K562 (cell line): ENCODE results near the gene TMIGD2. TPM values are rescaled to one million over a fixed set of nuclear protein-coding genes. Genes with fewer than 3 reads are reported as not detected.
A peak's percentile ranks its signal among the peaks of the same experiment; 100 is the strongest.

Experiments used
- ATAC-seq: fragments of 200-7000 bp; cut with Tn5 transposase; 3 replicates; pipeline ENCODE4 v1.9.1; 2020; ENCODE audit warnings: moderate library complexity
- BruUV-seq: library from RNA; stranded (reverse); fragments of 400-500 nt; replicated peaks from 2 replicates; lab custom pipeline; 2021; lab: Mats Ljungman, UMichigan
- CTCF ChIA-PET: fragments of 300-600 bp; formaldehyde crosslinking; extraction: SDS; loops from one replicate; lab custom pipeline; 2021; ENCODE audit warnings: low intra/inter-chr PET ratio; lab: Yijun Ruan, JAX
- POLR2A ChIA-PET: fragments of 300-600, 350-650 bp; sonication (Branson Sonifier 250); formaldehyde crosslinking; extraction: SDS; loops from one replicate; lab custom pipeline; 2021; ENCODE audit warnings: antibody characterized with exemption, inconsistent platforms; lab: Yijun Ruan, JAX
- DNase-seq, 4 experiments: peaks; one replicate each; pipeline versions ENCODE4 v3.0.0 to v3.0.0-alpha.2; 2011 to 2018; ENCODE audit warnings: low spot score in 3 of 4, mixed read lengths in 3 of 4; ENCODE audit errors: extremely low read depth in 1 of 4
- FAIRE-seq: peaks from 2 replicates; lab custom pipeline; 2011; peaks lifted over from hg19 to GRCh38; lab: Jason Lieb, UNC
- H2AFZ ChIP-seq: 2 replicates; pipeline ENCODE4 v1.6.0; 2011; ENCODE audit warnings: low read depth, low read length, control low read depth, inconsistent platforms
- H3K27ac ChIP-seq: fragments of 200-600 bp; 3 replicates; pipeline ENCODE4 v1.8.0; 2011; ENCODE audit warnings: low read depth, mild to moderate bottlenecking, control low read depth, inconsistent platforms, low read length, moderate library complexity, mixed read lengths; ENCODE audit errors: extremely low read depth
- H3K27me3 ChIP-seq, 2 experiments: fragments of 300-600 bp in 1 of 2; 2 replicates in 1 of 2; 3 replicates in 1 of 2; pipeline versions ENCODE4 v1.6.0 to v1.8.0; 2011; ENCODE audit warnings: inconsistent platforms in 2 of 2, low read length in 2 of 2, mild to moderate bottlenecking in 1 of 2, mixed read lengths in 1 of 2, moderate library complexity in 1 of 2; ENCODE audit not compliant: control insufficient read depth in 2 of 2, insufficient read depth in 2 of 2
- H3K36me3 ChIP-seq: fragments of 300-600 bp; 3 replicates; pipeline ENCODE4 v1.8.0; 2011; ENCODE audit warnings: mild to moderate bottlenecking, low read length, inconsistent platforms; ENCODE audit not compliant: control insufficient read depth, insufficient read depth
- H3K4me1 ChIP-seq, 2 experiments: fragments of 200-600 bp in 1 of 2; replicated peaks in 1 of 2; 2 replicates in 1 of 2; 3 replicates in 1 of 2; pipeline versions ENCODE4 v1.5.1 to v1.8.0; 2011; ENCODE audit warnings: inconsistent platforms in 2 of 2, low read length in 2 of 2, mild to moderate bottlenecking in 1 of 2, mixed read lengths in 1 of 2, moderate library complexity in 1 of 2; ENCODE audit not compliant: control insufficient read depth in 2 of 2, insufficient read depth in 2 of 2
- H3K4me2 ChIP-seq: 2 replicates; pipeline ENCODE4 v1.6.1; 2011; ENCODE audit warnings: low read length, control low read depth, inconsistent platforms, mixed read lengths; ENCODE audit not compliant: insufficient read depth
- H3K4me3 ChIP-seq: fragments of 200-600 bp; sonication (generic), shearing (Covaris generic); 2 replicates; pipeline ENCODE4 v1.5.1; 2016; ENCODE audit warnings: control low read depth, inconsistent platforms
- H3K79me2 ChIP-seq: fragments of 200-600 bp; 3 replicates; pipeline ENCODE4 v1.8.0; 2011; ENCODE audit warnings: low read length, inconsistent platforms; ENCODE audit not compliant: control insufficient read depth, insufficient read depth
- H3K9ac ChIP-seq, 2 experiments: 2 replicates each; pipeline versions ENCODE4 v1.6.0 to v1.6.1; 2011; ENCODE audit warnings: low read depth in 2 of 2, low read length in 2 of 2, control low read depth in 1 of 2, inconsistent platforms in 1 of 2, mild to moderate bottlenecking in 1 of 2, mixed read lengths in 1 of 2; ENCODE audit not compliant: insufficient read depth in 1 of 2
- H3K9me1 ChIP-seq: one replicate; pipeline ENCODE4 v1.6.0; 2011; ENCODE audit warnings: inconsistent platforms, mild to moderate bottlenecking, low read length, moderate library complexity; ENCODE audit not compliant: control insufficient read depth, insufficient read depth
- H3K9me3 ChIP-seq: replicated peaks from 2 replicates; pipeline ENCODE4 v1.5.1; 2011; ENCODE audit warnings: low read depth, low read length, inconsistent platforms; ENCODE audit not compliant: control insufficient read depth, insufficient read depth
- H4K20me1 ChIP-seq: replicated peaks from 2 replicates; pipeline ENCODE4 v1.6.1; 2011; ENCODE audit warnings: low read length, inconsistent platforms, mixed read lengths; ENCODE audit not compliant: control insufficient read depth, insufficient read depth
- JUND ChIP-seq, 2 experiments: IDR thresholded peaks; 2 replicates in 1 of 2; 3 replicates in 1 of 2; pipeline ENCODE4 v1.6.1; 2011; ENCODE audit warnings: borderline replicate concordance in 2 of 2, low read depth in 2 of 2, low read length in 2 of 2, improper control_type of control experiment in 1 of 2, missing biosample characterization in 1 of 2, missing genetic modification characterization in 1 of 2, missing genetic modification reagents in 1 of 2
- LEF1 ChIP-seq: fragments of 450-650 bp; IDR thresholded peaks from 2 replicates; pipeline ENCODE4 v1.6.1; 2016; ENCODE audit warnings: mild to moderate bottlenecking
- MIER1 ChIP-seq: fragments of 450-650 bp; IDR thresholded peaks from 2 replicates; pipeline ENCODE4 v1.6.1; 2016; ENCODE audit warnings: antibody characterized with exemption, mild to moderate bottlenecking, low read depth
- MXI1 ChIP-seq: IDR thresholded peaks from 2 replicates; pipeline ENCODE4 v1.6.1; 2011; ENCODE audit warnings: low read depth, mild to moderate bottlenecking, improper control_type of control experiment, low read length
- U2AF1 ChIP-seq: fragments of 200-400 bp; formaldehyde crosslinking; optimal IDR thresholded peaks from 2 replicates; pipeline ENCODE3; 2017; ENCODE audit warnings: mild to moderate bottlenecking, low read depth, low read length, moderate library complexity
- ZNF121 ChIP-seq: sonication (generic); formaldehyde crosslinking; conservative IDR thresholded peaks from 2 replicates; pipeline ENCODE4 v1.8.0; 2022; ENCODE audit warnings: missing genetic modification reagents
- ZNF124 ChIP-seq: sonication (generic); formaldehyde crosslinking; IDR thresholded peaks from 2 replicates; pipeline ENCODE4 v1.8.1; 2022; ENCODE audit warnings: missing genetic modification reagents
- ZNF445 ChIP-seq: fragments of 250-450 bp; sonication (Bioruptor Pico); IDR thresholded peaks from 2 replicates; pipeline ENCODE4 v1.4.0; 2020; ENCODE audit warnings: low read depth, mild to moderate bottlenecking, moderate library complexity
- ZNF696 ChIP-seq: fragments of 250-450 bp; sonication (Bioruptor Pico); conservative IDR thresholded peaks from 2 replicates; pipeline ENCODE4 v1.4.0; 2020; ENCODE audit warnings: mild to moderate bottlenecking, moderate library complexity
- WGBS: fragments of 100-300 bp; shearing (Covaris generic); methylation state at CpG from one replicate; pipeline ENCODE4 v1.1.6; 2016; ENCODE audit warnings: low coverage, mixed read lengths; ENCODE audit not compliant: insufficient coverage; ENCODE audit errors: missing lambda C conversion rate; 5-methylcytosine and 5-hydroxymethylcytosine counted together
- in situ Hi-C: fragments of 300-500 bp; cut with MboI; formaldehyde crosslinking; loops from 4 replicates; pipeline ENCODE4 v1.15.0; 2018; ENCODE audit warnings: inconsistent platforms, mixed read lengths
- intact Hi-C: fragments of 100-400 bp; cut with micrococcal nuclease; formaldehyde crosslinking; loops from 2 replicates; pipeline ENCODE4 v1.14.2; 2022
- polyA plus RNA-seq, 8 experiments: library from polyadenylated mRNA; depleted of rRNA in 4 of 8; stranded (reverse) in 5 of 8; unstranded in 3 of 8; fragments of >200 nt; fragmentation: Nextera tagmentation in 2 of 8; fragmentation: Illumina TruSeq in 1 of 8; extraction: Ambion mirVana in 2 of 8; extraction: Trizol in 1 of 8; gene quantifications; 2 replicates each; pipeline versions ENCODE4 v1.2.1 to v1.2.3, GENCODE V29; 2011 to 2014; ENCODE audit warnings: inconsistent platforms in 1 of 8, missing spikeins in 1 of 8
- total RNA-seq, 7 experiments: library from RNA; depleted of rRNA in 6 of 7; stranded (reverse); fragments of >200 nt in 6 of 7; fragmentation: Illumina TruSeq in 2 of 7; extraction: Trizol in 2 of 7; gene quantifications; 2 replicates each; pipeline versions ENCODE4 v1.2.1 to v1.2.3, GENCODE V29; 2011 to 2021; ENCODE audit warnings: low replicate concordance in 1 of 7

TMIGD2 gene
- total and polyA plus RNA-seq, 9 of the 15 experiments (the other 6 are each of a cell fraction or from before 2014, with no cell fraction given): not detected

DNA sequence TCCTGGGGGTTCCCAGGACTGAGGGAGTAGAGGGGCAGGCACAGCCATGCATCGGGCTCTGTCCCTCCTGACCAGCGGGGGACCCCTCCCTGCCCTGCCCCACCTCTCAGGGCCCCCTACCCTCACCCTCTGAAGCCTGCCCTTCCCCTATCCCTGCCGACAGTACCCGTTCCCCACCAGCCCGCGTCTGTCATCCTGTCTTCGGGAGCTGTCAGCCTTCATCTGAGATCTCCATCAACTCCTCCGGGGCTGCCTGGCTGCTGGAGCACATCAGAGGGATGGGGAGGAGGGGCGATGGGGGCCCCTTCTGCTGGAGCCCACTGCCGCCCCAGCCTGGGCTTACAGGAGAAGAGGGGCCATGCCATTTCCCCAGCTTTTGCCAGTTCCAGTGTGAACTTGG, 29.3 kb downstream of the TMIGD2 start (continued):
- TF ChIP-seq JUND (IDR thresholded peaks at IDR 0.05; ENCODE audit: borderline replicate concordance, low read depth, low read length) (no peak), JUND (tag; IDR thresholded peaks at IDR 0.05; ENCODE audit: borderline replicate concordance, low read depth, low read length) (no peak), MIER1 (no peak), ZNF696 (CRISPR knock-in tag) (no peak), U2AF1 (no peak), LEF1 (no peak), MXI1 (no peak)

DNA sequence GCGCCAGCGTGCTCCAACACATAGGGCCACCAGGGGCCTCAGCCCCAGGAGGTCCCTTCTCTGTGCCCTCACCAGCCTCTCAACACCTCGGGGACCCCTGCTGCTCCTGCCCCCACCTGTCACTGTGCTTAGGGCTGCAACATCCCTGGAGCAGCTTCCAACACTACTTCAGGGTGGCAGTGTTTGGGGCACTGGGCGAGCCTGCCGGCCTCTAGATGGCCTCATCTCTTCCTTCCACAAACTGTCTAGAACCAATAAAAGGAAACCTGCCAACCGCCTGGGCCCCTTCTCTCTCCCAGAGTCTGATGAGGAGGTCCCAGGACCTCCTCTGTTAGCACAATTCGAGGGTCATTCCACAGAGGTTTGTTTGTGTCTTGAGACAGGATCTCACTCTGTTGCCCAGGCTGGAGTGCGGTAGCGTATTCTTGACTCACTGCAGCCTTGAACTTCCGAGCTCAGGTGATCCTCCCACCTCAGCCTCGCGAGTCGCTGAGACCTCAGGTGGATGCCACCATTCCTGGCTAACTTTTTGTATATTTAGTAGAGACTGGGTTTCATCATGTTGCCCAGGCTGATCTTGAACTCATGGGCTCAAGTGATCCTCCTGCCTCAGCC, 33.3 kb downstream of the TMIGD2 start:
- H2AFZ ChIP-seq: no peak overlapping the region
- H3K4me3 ChIP-seq: no peak overlapping the region
- peak overlapping the region in 1 of 2 experiments; percentile 76; a peak in 2 of 4 replicates for H3K9ac ChIP-seq
- ChIA-PET POLR2A (interaction anchor here (0.6 to 1.3 kb wide), 2 partner anchors 58 to 84 kb away, joined by 3 to 6 read pairs; no protein-coding TSS in a partner anchor), CTCF (interaction anchor here (0.9 to 3.8 kb wide), 4 partner anchors 84 to 256 kb away, joined by 5 to 49 read pairs (median 10); partner anchors contain the start of gene SH3GL1)
- H3K79me2 ChIP-seq: no peaks in the 10 kb centered on the region
- WGBS: 89% methylated on average over 10 of the region's 13 CpGs
- peaks cover 3% of the 10 kb centered on the region for H3K9me1 ChIP-seq
- H3K9me3 ChIP-seq: no peaks in the 10 kb centered on the region
- TF ChIP-seq ZNF445 (CRISPR knock-in tag): no peak
- no peak for TF ChIP-seq ZNF124 (CRISPR knock-in tag)
- TF ChIP-seq ZNF121 (CRISPR knock-in tag): peak; percentile 25; the same call in 1 of the 2 replicates
- TF ChIP-seq, all 486 proteins: peak for 1
- H3K4me2 ChIP-seq: no peak overlapping the region
- ATAC-seq: no peak
- BruUV-seq: TSS peak; percentile 51
- no peak overlapping the region for H3K27ac ChIP-seq
- FAIRE-seq: no peak
- no peaks in the 10 kb centered on the region for H3K27me3 ChIP-seq
- H3K4me1 ChIP-seq: peaks cover 0 to 17% of the 10 kb centered on the region in 2 experiments; a peak in 2 of 5 replicates
- in situ Hi-C loops (no loop called here), intact Hi-C loops (no loop called here)
- H4K20me1 ChIP-seq: no peaks in the 10 kb centered on the region; the same call in 1 of the 2 replicates
- DNase-seq: no peak
- peaks cover 23% of the 10 kb centered on the region; the same call in 2 of the 3 replicates for H3K36me3 ChIP-seq
